HG03108 (cell line): ENCODE measurements around the gene USP12.

ENCODE experiments used
- ATAC-seq: cut with Tn5 transposase; IDR thresholded peaks from one replicate; pipeline ENCODE4 v1.9.1; 2021; ENCODE audit warnings: moderate library complexity; ENCODE audit not compliant: unreplicated experiment

The USP12 gene

DNA sequence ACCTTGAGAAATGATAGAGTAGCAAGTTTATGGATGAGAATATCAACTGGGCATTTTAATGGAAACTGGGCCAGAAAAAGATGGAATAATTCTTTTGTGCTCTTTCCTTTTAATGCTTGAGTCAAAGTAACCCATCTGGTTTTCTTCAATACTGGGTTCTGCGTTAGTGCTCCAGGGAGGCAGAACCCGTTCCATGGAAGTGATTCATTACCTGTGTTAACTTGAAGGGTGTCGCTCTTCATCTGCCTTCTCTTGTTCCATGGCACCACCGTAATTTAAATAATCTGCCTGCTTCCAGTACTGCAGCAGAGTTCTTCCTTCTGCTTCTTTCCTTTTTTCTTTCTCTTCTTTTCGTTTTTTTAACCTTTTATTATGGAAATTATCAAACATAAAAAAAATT, 14.7 kb upstream of the USP12 start:
- no peak for ATAC-seq

DNA sequence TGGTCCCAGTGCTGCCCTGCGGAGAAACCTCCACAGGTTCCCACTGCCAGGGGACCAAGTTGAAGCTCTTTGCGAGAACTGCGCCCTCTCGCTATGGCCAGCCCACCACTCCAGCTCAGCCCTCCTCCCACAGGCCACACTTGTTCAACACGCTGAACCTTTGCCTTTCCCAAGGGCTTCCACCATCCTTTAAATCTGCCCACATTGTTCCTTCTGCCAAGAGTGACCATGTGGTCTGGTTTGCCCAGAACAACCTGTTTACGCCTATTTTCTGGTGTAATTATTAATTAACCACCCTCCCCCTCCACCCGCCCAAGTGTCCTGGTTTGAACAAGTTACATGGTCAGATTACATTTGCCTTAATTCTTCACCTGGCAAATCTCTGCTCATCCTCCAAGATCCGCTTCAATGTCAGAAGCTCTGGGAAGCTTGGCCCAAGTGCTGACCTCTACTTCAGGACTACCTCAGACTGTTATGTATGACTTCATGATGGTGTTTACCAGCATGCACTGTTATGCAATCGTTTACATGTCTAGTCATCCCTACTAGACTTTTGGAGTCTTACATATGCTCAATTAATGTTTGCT, 12.0 kb upstream of the USP12 start:
- no peak for ATAC-seq

DNA sequence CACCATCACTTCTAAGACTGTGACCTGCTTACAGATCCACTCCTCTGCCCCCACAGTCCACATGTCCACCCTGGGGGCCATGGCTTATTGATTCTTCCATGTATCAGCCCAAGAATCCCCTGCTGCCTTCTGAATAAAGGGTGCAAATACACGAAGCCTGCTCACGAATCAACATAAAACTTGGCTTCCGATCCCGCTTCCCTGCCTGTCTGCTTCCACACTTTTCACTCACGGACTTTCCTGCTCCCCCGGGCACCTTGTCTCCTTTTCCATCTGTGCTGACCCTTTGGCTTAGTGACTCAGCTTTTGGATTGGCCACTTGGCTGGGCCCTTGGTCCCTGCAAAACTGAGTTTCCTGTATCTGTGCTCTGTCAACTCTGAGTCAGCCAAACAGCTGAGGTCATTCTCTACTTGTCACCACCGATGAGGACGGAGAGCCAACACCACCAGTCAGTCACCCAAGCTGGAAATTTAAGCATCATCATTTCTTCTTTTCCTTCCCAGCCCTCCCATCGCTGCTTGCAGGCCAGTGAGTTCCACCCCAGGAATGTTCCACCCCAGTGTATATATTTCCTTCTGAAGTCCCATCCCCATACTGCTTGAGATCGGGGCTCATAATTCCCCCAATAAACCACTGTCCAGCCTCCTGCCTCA, 11.4 kb upstream of the USP12 start:
- ATAC-seq: no peak

- no peak for ATAC-seq
Observed at GRCh38 chr13:27182054-27182453, 10.4 kb upstream of the USP12 start.

DNA sequence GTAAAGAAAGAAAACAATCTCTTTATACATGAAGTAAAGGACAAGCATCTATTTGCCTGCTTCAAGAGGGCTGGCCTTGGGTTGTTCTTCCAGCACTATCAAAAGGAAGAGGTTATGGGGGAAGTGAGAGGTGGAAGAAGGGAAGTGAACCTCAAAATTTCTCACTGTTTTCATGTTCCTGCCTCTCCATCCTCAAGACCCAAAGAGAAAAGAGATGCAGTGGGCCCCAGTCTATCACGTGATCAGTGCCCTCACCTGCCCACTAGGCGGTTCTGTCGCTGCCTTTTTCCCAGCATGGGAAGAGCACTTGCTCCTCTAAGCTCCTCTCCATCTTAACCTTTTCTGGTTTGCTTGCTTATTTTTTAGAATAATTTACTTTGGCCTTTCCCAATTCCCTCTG, 6.2 kb upstream of the USP12 start:
- ATAC-seq: no peak

DNA sequence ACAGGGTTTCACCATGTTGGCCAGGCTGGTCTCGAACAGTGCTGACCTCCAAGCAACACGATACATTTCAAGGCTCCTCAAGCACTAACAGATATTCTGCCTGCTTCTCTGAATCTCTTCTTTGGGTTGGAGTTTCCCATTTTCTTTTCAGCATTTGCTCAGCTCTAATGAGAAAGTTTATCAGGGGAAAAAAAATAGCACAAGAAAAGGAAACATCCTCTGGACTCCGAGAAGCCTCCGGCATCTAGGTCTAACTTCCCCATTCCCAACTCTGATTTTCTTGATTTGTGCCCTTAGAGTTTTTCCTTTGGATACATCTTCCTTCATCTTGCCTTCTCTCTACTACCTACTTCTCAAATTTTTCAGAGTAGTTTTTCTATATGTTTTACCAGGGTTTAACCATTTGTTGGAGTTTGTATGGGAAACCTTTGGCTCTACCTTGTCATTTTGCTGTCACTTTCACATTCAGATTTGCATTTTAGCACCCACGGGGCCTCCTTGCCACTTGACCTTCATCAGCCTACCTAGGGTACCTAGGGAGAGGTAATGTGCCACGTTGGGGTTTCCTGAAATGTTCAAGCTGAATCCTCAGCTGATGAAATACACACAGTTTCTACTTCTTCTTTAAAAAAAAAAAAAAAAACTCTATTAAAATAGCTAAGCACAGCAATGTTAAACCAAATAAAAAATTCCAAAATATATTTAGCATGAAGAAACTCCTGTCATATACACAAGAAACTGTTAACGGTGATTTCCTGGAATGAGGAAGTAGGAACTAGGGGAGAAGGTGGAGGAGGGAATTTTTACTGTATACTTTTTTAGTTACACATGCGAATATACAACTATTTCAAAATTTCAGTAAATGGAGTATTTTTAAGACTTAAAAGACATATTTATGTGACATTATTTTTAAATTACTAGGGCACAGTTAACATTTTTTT, 5.1 kb upstream of the USP12 start:
- ATAC-seq: no peak

DNA sequence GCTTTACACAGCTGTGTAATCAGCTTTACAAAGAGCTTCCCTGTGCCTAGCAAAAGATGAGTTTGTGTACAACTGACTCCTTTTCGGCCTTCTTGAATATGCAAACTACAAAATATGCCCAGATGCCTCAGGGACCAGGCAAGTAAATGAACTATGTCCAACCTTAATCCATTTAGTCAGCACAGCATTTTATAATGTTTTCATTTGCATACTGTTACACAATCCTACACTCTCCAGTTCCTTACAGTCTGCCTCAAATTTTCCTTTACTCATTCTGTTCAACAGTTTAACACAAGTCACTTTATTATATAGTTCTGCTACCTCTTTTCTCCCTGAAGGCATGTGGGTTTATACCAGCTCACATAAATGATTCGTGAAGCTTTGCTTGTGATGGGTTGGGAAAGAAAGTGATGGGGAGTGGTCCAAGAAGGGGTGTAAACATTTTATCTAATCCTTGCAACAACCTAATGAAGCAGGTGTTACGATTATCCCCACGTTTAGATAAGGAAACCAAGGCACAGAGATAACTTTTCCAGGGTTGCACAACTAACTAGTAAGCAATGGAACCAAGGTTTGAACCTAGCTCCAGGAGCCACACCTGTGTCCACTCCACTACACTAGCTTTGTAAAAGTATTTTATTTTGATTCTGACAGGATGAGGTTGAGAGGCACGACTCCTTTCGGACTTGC, 3.3 kb upstream of the USP12 start:
- no peak for ATAC-seq

DNA sequence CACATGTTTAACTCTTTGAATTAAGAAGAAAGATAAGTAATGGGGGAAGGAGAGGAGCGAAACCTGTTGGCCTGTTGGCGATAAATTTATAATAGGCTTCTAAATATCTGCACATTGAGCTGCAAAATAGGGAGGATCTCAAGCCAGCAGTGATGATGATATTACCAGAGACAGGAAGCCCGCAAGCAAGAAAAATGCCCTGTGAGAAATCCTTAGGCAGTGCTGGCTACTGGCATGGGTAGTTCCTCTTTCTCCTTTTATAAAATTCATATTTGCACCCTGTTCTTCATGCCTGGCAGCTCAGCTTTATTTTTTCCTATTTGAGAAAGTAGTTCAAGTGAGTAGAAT, 858 bp upstream of the USP12 start:
- ATAC-seq: no peak

- peak; percentile 71 for ATAC-seq
Observed at GRCh38 chr13:27171827-27172494, 350 bp upstream of the USP12 start.

DNA sequence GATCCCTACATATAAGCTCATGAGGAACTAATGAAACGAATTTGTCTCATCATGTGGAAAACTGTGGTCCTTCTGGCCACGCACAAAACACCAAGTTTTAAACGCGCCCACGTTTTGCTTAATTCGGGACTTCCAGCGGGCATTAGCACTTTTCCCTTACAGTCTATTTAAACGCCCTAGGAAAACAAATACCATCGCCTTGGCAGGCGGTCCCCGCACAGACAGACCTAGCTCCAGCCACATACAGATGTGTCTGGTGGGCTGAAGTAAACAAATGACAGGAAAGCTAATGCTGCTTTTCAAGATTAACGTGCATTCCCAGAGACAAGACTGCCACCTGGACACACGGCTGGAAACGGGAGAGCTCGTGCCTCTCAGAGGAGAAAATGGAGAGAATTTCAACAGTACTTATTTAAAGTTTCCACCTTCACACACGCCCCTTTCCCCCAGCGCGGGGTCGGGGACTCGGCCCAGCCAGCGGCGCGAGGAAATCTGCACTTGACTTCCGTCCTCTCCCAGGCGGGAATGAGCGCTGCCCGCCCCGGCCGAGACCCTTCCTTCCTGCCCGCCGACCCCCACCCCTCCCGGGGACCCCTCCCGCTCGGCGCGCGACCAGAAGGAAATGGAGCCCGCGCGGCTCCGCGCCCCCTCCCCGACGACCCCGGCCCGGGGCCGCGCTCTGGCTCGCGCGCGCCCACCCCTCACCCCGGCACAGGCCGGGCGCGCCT, 931 bp downstream of the USP12 start:
- ATAC-seq: peak; percentile 1

GRCh38 chr13:27170221-27170515, 1.4 kb downstream of the USP12 start:
- ATAC-seq: no peak

DNA sequence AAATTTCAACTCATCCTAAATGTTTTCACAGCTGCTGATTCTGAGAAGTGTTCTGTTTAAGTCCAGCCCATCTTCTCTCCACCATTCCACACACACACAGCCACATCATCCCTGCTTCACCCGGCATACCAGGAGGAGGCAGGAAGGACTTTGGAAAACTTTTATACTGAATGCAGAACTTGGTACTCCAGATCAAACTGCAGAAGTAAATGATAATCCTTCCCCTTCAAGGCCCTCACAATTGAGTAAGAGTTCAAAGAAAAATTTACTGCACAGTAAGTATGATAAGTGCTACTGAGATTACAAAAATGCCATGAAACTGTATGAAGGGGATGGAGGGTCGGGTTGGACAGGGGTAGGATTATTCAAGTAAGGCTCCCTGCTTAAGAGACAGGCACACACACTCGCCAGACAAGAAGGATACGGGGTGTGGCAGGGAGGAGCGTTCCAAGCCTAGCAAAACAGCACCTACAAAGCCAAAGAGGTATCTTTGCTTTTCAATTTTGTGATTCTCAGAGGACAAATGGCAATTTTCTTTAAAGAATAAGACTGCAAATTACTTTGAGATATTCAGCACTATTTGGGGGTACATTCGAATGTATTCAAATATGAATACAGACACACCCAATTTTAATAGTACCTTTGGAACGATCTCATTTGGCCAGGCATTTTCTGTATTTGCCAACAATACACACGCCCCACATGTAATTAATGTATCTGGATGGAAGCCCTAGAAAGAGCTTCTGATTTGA, 2.5 kb downstream of the USP12 start:
- ATAC-seq: no peak

DNA sequence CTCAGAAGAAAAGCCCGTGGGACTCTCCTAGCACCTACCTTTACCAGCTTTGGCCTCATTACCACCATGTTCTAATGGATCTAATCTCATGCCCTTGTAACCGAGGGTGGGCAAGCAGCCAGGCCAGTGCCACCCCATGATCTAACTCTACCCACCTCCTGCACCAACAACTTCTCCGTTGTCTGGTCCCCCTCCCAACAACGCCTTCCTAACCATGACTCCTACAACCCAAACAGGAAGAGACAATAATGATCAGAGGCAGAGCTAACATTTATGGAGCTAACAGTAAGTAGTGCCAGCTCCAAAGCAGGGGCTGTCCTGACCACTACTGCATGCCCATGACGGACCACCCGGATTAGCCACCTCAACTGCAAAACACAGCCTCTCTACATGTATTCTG, 3.5 kb downstream of the USP12 start:
- ATAC-seq: no peak

GRCh38 chr13:27166313-27166712, 5.3 kb downstream of the USP12 start:
- ATAC-seq: no peak

- ATAC-seq: no peak
Observed at GRCh38 chr13:27161980-27162379, 9.6 kb downstream of the USP12 start.

DNA sequence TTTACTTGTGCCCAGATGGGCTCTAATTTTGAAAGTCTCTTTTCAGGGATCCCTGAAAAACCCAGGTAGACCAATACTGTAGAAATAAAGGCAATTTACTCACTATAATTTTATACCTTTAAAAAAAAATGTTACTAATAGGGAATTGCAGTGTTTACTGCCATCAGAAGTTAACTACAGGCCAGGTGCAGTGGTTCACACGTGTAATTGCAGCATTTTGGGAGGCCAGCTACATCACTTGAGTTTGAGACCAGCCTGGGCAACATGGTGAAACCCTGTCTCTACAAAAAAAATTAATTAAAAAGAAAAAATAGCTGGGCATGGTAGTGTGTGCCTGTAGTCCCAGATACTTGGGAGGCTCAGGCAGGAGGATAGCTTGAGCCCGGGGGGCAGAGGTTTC, 10.2 kb downstream of the USP12 start:
- no peak for ATAC-seq

DNA sequence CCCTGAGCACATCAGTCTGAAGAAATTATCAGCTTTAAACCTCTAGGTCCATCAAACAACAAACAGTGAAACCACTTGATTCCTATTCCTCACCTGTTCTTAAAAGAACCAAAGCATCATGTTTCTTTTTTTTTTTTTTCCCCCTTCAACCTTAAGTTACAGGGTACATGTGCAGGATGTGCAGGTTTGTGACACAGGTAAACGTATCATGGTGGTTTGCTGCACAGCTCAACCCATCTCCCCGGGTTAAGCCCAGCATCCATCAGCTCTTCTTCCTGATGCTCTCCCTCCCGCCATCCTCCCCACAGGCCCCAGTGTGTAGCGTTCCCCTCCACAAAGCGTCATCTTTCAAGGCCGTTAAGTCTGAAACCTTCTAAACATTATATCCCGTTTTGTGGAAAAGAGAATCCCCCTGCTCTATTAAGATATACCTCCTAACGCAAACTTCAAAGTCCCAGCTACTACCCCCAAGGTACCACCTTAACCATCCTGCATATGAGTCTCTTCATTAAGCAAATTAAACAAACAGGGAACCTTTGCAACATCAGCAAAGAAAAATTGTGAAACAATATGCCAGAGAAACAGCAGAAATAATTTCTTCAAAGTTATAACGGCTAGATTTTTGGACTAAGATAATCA, 10.8 kb downstream of the USP12 start:
- ATAC-seq: no peak

- no peak for ATAC-seq
Observed at GRCh38 chr13:27159806-27160563, 11.6 kb downstream of the USP12 start.

DNA sequence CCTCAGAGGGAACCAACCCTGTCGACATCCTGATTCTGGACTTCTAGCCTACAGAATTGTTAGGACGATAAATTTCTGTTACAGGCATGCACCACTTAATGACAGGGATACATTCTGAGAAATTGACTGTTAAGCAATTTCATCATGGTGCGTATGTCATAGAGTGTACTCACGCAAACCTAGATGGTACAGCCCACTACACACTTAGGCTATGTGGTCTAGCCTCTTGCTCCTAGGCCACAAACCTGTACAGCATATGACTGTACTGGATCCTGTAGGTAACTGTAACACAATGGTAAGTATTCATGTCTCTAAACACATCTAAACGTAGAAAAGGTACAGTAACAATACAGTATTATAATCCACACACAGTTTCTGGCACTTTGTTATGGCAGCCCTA, 13.3 kb downstream of the USP12 start:
- ATAC-seq: no peak
